Mucosa of rectum (tissue), 2 donors: ENCODE measurements around the gene NLRP13.
"Not testable (repeated sequence)": the region's sequence is repeated elsewhere in the genome, so short reads cannot be mapped to it uniquely, and the experiment has no call there.

ENCODE experiments used
- H3K27ac ChIP-seq, 2 donors: one replicate each; pipeline ENCODE4 v1.7.0; 2013; ENCODE audit warnings: inconsistent platforms in 2 of 2, low read depth in 2 of 2, low read length in 2 of 2
- H3K27me3 ChIP-seq, 2 donors: one replicate each; pipeline ENCODE4 v1.7.0; 2013; ENCODE audit warnings: low read length in 2 of 2; ENCODE audit not compliant: control insufficient read depth in 2 of 2, insufficient read depth in 2 of 2
- H3K36me3 ChIP-seq, 2 donors: one replicate each; pipeline ENCODE4 v1.7.0; 2013; ENCODE audit warnings: low read length in 2 of 2; ENCODE audit not compliant: control insufficient read depth in 2 of 2, insufficient read depth in 2 of 2
- H3K4me1 ChIP-seq, 2 donors: one replicate each; pipeline ENCODE4 v1.7.0; 2013; ENCODE audit warnings: low read length in 2 of 2, mild to moderate bottlenecking in 1 of 2; ENCODE audit not compliant: control insufficient read depth in 2 of 2, insufficient read depth in 2 of 2
- H3K4me3 ChIP-seq, 2 donors: one replicate each; pipeline ENCODE4 v1.7.0; 2013; ENCODE audit warnings: low read length in 2 of 2
- H3K9ac ChIP-seq, 2 donors: one replicate each; pipeline ENCODE4 v1.7.0; 2013; ENCODE audit warnings: low read length in 2 of 2, low read depth in 1 of 2, mild to moderate bottlenecking in 1 of 2
- H3K9me3 ChIP-seq, 2 donors: one replicate each; pipeline ENCODE4 v1.7.0; 2013; ENCODE audit warnings: low read length in 2 of 2; ENCODE audit not compliant: control insufficient read depth in 2 of 2
- donor health status: healthy.
- donor health status: Normal muscosa, but diverticular disease.

The NLRP13 gene

GRCh38 chr19:55931936-55932386 is at the start of gene NLRP13:
NLRP13 (minus strand) TSS chr19:55932336; CDS start chr19:55932311, 25 bp downstream.
- H3K4me1 ChIP-seq: no peaks in the 10 kb centered on the region
- no peak within 1 kb of the TSS for H3K9ac ChIP-seq
- H3K27me3 ChIP-seq: no peaks in the 10 kb centered on the region
- no peaks in the 10 kb centered on the region for H3K36me3 ChIP-seq
- no peaks in the 10 kb centered on the region for H3K9me3 ChIP-seq
- H3K4me3 ChIP-seq: no peak within 1 kb of the TSS
- no peak within 1 kb of the TSS for H3K27ac ChIP-seq

GRCh38 chr19:55980415-55980814 is 48.3 kb upstream of the NLRP13 start:
- H3K9ac ChIP-seq: no peak overlapping the region
- no peaks in the 10 kb centered on the region for H3K27me3 ChIP-seq
- H3K4me3 ChIP-seq: no peak overlapping the region
- no peaks in the 10 kb centered on the region for H3K9me3 ChIP-seq
- H3K36me3 ChIP-seq: no peaks in the 10 kb centered on the region
- no peak overlapping the region for H3K27ac ChIP-seq
- no peaks in the 10 kb centered on the region for H3K4me1 ChIP-seq

- no peaks in the 10 kb centered on the region for H3K4me1 ChIP-seq
- no peak overlapping the region for H3K9ac ChIP-seq
- H3K27me3 ChIP-seq: no peaks in the 10 kb centered on the region
- no peaks in the 10 kb centered on the region for H3K9me3 ChIP-seq
- H3K36me3 ChIP-seq: no peaks in the 10 kb centered on the region
- no peak overlapping the region for H3K27ac ChIP-seq
- H3K4me3 ChIP-seq: no peak overlapping the region
Measured at GRCh38 chr19:55973982-55974381, 41.8 kb upstream of the NLRP13 start.

- Histone ChIP-seq H3K9ac (no peak overlapping the region), H3K4me3 (no peak overlapping the region), H3K9me3 (no peaks in the 10 kb centered on the region), H3K4me1 (no peaks in the 10 kb centered on the region), H3K36me3 (no peaks in the 10 kb centered on the region), H3K27me3 (no peaks in the 10 kb centered on the region), H3K27ac (no peak overlapping the region)
Measured at GRCh38 chr19:55962186-55962585, 30.1 kb upstream of the NLRP13 start.

- H3K9me3 ChIP-seq: no peaks in the 10 kb centered on the region
- H3K27me3 ChIP-seq: no peaks in the 10 kb centered on the region
- no peak overlapping the region for H3K4me3 ChIP-seq
Measured at GRCh38 chr19:55959996-55960675, 28.0 kb upstream of the NLRP13 start.

GRCh38 chr19:55958356-55958755 is 26.2 kb upstream of the NLRP13 start:
- H3K27ac ChIP-seq: no peak overlapping the region
- no peak overlapping the region for H3K9ac ChIP-seq
- no peaks in the 10 kb centered on the region for H3K9me3 ChIP-seq
- H3K27me3 ChIP-seq: no peaks in the 10 kb centered on the region
- no peak overlapping the region for H3K4me3 ChIP-seq
- H3K4me1 ChIP-seq: no peaks in the 10 kb centered on the region
- no peaks in the 10 kb centered on the region for H3K36me3 ChIP-seq

More at GRCh38 chr19:55959996-55960675, 28.0 kb upstream of the NLRP13 start:
- H3K9ac ChIP-seq: no peak overlapping the region
- no peak overlapping the region for H3K27ac ChIP-seq
- no peaks in the 10 kb centered on the region for H3K4me1 ChIP-seq
- H3K36me3 ChIP-seq: no peaks in the 10 kb centered on the region

GRCh38 chr19:55956431-55956830 is 24.3 kb upstream of the NLRP13 start:
- Histone ChIP-seq H3K27me3 (no peaks in the 10 kb centered on the region), H3K27ac (no peak overlapping the region)

GRCh38 chr19:55950566-55950965 is 18.4 kb upstream of the NLRP13 start:
- not testable (repeated sequence) for H3K27ac ChIP-seq, H3K4me3 ChIP-seq, H3K36me3 ChIP-seq, H3K27me3 ChIP-seq, H3K9me3 ChIP-seq, H3K9ac ChIP-seq, H3K4me1 ChIP-seq

More at GRCh38 chr19:55956431-55956830, 24.3 kb upstream of the NLRP13 start:
- Histone ChIP-seq H3K36me3 (no peaks in the 10 kb centered on the region), H3K4me1 (no peaks in the 10 kb centered on the region), H3K9me3 (no peaks in the 10 kb centered on the region), H3K9ac (no peak overlapping the region), H3K4me3 (no peak overlapping the region)

- H3K4me1 ChIP-seq: no peaks in the 10 kb centered on the region
- no peak within 1 kb of the TSS for H3K4me3 ChIP-seq
- no peak within 1 kb of the TSS for H3K27ac ChIP-seq
- no peaks in the 10 kb centered on the region for H3K27me3 ChIP-seq
- no peaks in the 10 kb centered on the region for H3K36me3 ChIP-seq
- no peak within 1 kb of the TSS for H3K9ac ChIP-seq
- peaks cover 0 to 2% of the 10 kb centered on the region in 2 donors for H3K9me3 ChIP-seq
Measured at GRCh38 chr19:55947532-55947931, 15.4 kb upstream of the NLRP13 start, which contains the start of gene NLRP8. NLRP8 (plus strand) TSS chr19:55947832.

GRCh38 chr19:55940306-55940705 is 8.2 kb upstream of the NLRP13 start:
- H3K4me3 ChIP-seq: no peak overlapping the region
- no peaks in the 10 kb centered on the region for H3K9me3 ChIP-seq
- H3K27ac ChIP-seq: no peak overlapping the region
- H3K27me3 ChIP-seq: no peaks in the 10 kb centered on the region
- H3K36me3 ChIP-seq: no peaks in the 10 kb centered on the region
- no peak overlapping the region for H3K9ac ChIP-seq
- H3K4me1 ChIP-seq: no peaks in the 10 kb centered on the region
